DMS79 treated with DMSO at 0.1 percent for 48 hours (cell line): ENCODE measurements around the gene ADORA2B.
"Not testable (repeated sequence)": the region's sequence is repeated elsewhere in the genome, so short reads cannot be mapped to it uniquely, and the experiment has no call there.

Experiments used
- DNase-seq: peaks from one replicate; lab custom pipeline; 2025; lab: John Stamatoyannopoulos, UW

The ADORA2B gene

GRCh38 chr17:15955793-15956541, 11.0 kb downstream of the ADORA2B start:
- DNase-seq: no peak

GRCh38 chr17:15957206-15957605, 12.3 kb downstream of the ADORA2B start:
- no peak for DNase-seq

GRCh38 chr17:15957608-15958307, 12.8 kb downstream of the ADORA2B start:
- DNase-seq: no peak

GRCh38 chr17:15958484-15958854, 13.5 kb downstream of the ADORA2B start:
- DNase-seq: no peak

GRCh38 chr17:15963670-15964110, 18.8 kb downstream of the ADORA2B start:
- DNase-seq: no peak

- DNase-seq: no peak
These were observed 20.6 kb downstream of the ADORA2B start for GRCh38 chr17:15965528-15965927.

- peak; percentile 21 for DNase-seq
These were observed 21.4 kb downstream of the ADORA2B start for GRCh38 chr17:15966183-15966878.

- DNase-seq: peak; percentile 1
These were observed 21.9 kb downstream of the ADORA2B start for GRCh38 chr17:15966879-15967248.

GRCh38 chr17:15967706-15968399, 22.9 kb downstream of the ADORA2B start:
- no peak for DNase-seq

- DNase-seq: no peak
These were observed 24.5 kb downstream of the ADORA2B start for GRCh38 chr17:15969463-15969862.

GRCh38 chr17:15970500-15970899, 25.6 kb downstream of the ADORA2B start:
- DNase-seq: no peak

- DNase-seq: no peak
These were observed 26.3 kb downstream of the ADORA2B start for GRCh38 chr17:15971098-15971678.

- DNase-seq: no peak
These were observed 27.0 kb downstream of the ADORA2B start for GRCh38 chr17:15971882-15972281.

- DNase-seq: no peak
These were observed 27.6 kb downstream of the ADORA2B start for GRCh38 chr17:15972497-15972951.

- DNase-seq: no peak
These were observed 28.1 kb downstream of the ADORA2B start for GRCh38 chr17:15973016-15973415.

- DNase-seq: no peak
These were observed 28.9 kb downstream of the ADORA2B start for GRCh38 chr17:15973834-15974233.

GRCh38 chr17:15977894-15978293, 33.0 kb downstream of the ADORA2B start:
- DNase-seq: no peak

- no peak for DNase-seq
These were observed 33.7 kb downstream of the ADORA2B start for GRCh38 chr17:15978606-15979005.

- not testable (repeated sequence) for DNase-seq
These were observed 34.1 kb downstream of the ADORA2B start for GRCh38 chr17:15979013-15979412.

GRCh38 chr17:15981208-15981607, 36.3 kb downstream of the ADORA2B start:
- no peak for DNase-seq

GRCh38 chr17:15981646-15982580, 37.0 kb downstream of the ADORA2B start:
- DNase-seq: no peak
